NB4 (cell line): Measurements from ENCODE around the gene TP53BP1.

Experiments used
- MYC ChIP-seq: IDR thresholded peaks from 2 replicates; pipeline ENCODE4 v1.6.1; 2011; ENCODE audit warnings: low read depth, low read length
- TF ChIP-seq, protein P1 (sequence below): IDR thresholded peaks from one replicate; pipeline ENCODE4 v1.5.1; 2012; ENCODE audit warnings: low read depth, low read length

DNA sequence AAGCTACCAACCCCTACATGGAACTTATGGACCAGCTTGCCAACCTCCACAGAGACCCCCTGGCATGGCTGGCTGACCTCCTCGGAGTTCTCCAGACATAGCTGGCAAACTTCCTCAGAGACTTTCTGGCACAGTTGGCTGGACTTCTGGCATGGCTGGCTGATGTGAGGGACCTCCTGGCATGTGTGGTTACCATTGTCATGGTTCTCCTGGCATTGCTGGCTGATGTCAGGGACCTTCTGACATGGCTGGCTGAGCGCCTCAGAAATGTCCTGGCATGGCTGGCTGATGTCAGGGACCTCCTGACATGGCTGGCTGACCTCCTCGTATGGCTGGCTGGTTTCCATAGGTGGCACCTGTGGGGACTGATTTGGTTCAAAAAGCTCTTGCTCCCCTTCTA is 41.9 kb upstream of the TP53BP1 start:
- TF ChIP-seq, protein P1, sequence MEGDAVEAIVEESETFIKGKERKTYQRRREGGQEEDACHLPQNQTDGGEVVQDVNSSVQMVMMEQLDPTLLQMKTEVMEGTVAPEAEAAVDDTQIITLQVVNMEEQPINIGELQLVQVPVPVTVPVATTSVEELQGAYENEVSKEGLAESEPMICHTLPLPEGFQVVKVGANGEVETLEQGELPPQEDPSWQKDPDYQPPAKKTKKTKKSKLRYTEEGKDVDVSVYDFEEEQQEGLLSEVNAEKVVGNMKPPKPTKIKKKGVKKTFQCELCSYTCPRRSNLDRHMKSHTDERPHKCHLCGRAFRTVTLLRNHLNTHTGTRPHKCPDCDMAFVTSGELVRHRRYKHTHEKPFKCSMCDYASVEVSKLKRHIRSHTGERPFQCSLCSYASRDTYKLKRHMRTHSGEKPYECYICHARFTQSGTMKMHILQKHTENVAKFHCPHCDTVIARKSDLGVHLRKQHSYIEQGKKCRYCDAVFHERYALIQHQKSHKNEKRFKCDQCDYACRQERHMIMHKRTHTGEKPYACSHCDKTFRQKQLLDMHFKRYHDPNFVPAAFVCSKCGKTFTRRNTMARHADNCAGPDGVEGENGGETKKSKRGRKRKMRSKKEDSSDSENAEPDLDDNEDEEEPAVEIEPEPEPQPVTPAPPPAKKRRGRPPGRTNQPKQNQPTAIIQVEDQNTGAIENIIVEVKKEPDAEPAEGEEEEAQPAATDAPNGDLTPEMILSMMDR, result no peak
- no peak for TF ChIP-seq MYC
